Fibroblast of lung (primary cell): Measurements from ENCODE around the gene LUZP4. TPM values are rescaled to one million over a fixed set of nuclear protein-coding genes. Genes with fewer than 3 reads are reported as not detected.

ENCODE experiments used
- DNase-seq, 2 donors: peaks; one replicate each; pipeline versions ENCODE4 v3.0.0 to v3.0.0-alpha.2; 2010; ENCODE audit warnings: low read depth in 2 of 2
- H2AFZ ChIP-seq: 2 replicates; pipeline ENCODE4 v1.5.1; 2012; ENCODE audit warnings: low read length, control low read depth, inconsistent platforms
- H3K27ac ChIP-seq: 2 replicates; pipeline ENCODE4 v1.5.1; 2011; ENCODE audit warnings: low read length, control low read depth; ENCODE audit not compliant: insufficient read depth
- H3K27me3 ChIP-seq: 2 replicates; pipeline ENCODE4 v1.5.1; 2011; ENCODE audit warnings: mild to moderate bottlenecking, low read length; ENCODE audit not compliant: control insufficient read depth, insufficient read depth
- H3K36me3 ChIP-seq: 2 replicates; pipeline ENCODE4 v1.5.1; 2011; ENCODE audit warnings: low read length; ENCODE audit not compliant: control insufficient read depth, insufficient read depth
- H3K4me1 ChIP-seq: 2 replicates; pipeline ENCODE4 v1.5.1; 2011; ENCODE audit warnings: low read length; ENCODE audit not compliant: control insufficient read depth, insufficient read depth; ENCODE audit errors: extremely low read depth
- H3K4me2 ChIP-seq: 2 replicates; pipeline ENCODE4 v1.5.1; 2011; ENCODE audit warnings: low read length, control low read depth; ENCODE audit not compliant: insufficient read depth; ENCODE audit errors: extremely low read depth
- H3K4me3 ChIP-seq, 4 experiments: fragments of 200-600 bp in 1 of 4; sonication (generic) in 1 of 4; replicated peaks in 1 of 4; 2 replicates each; pipeline ENCODE4 v1.5.1; 2011 to 2016; ENCODE audit warnings: low read length in 4 of 4, low read depth in 3 of 4, mild to moderate bottlenecking in 3 of 4, control low read depth in 2 of 4, inconsistent platforms in 1 of 4, mixed read lengths in 1 of 4; ENCODE audit not compliant: insufficient read depth in 1 of 4; ENCODE audit errors: control extremely low read depth in 1 of 4
- H3K79me2 ChIP-seq: 2 replicates; pipeline ENCODE4 v1.5.1; 2012; ENCODE audit warnings: mild to moderate bottlenecking, low read length, inconsistent platforms; ENCODE audit not compliant: control insufficient read depth, insufficient read depth
- H3K9ac ChIP-seq: 2 replicates; pipeline ENCODE4 v1.5.1; 2011; ENCODE audit warnings: mild to moderate bottlenecking, low read length, control low read depth; ENCODE audit not compliant: insufficient read depth
- H3K9me3 ChIP-seq: 2 replicates; pipeline ENCODE4 v1.5.1; 2012; ENCODE audit warnings: low read depth, low read length; ENCODE audit not compliant: control insufficient read depth, insufficient read depth
- H4K20me1 ChIP-seq: 2 replicates; pipeline ENCODE4 v1.5.1; 2011; ENCODE audit warnings: low read length; ENCODE audit not compliant: control insufficient read depth, insufficient read depth; ENCODE audit errors: extremely low read depth
- CTCF ChIP-seq, 2 donors: IDR thresholded peaks in 1 of 2; conservative IDR thresholded peaks in 1 of 2; 1 replicate in 1 of 2; 2 replicates in 1 of 2; pipeline ENCODE4 v1.5.1; 2011 to 2012; ENCODE audit warnings: low read length in 2 of 2, control low read depth in 1 of 2, inconsistent platforms in 1 of 2, low read depth in 1 of 2, mild to moderate bottlenecking in 1 of 2
- EZH2 ChIP-seq: IDR thresholded peaks from 2 replicates; pipeline ENCODE4 v1.5.1; 2012; ENCODE audit warnings: low read length, control low read depth, mild to moderate bottlenecking; ENCODE audit errors: missing control alignments
- polyA plus RNA-seq, 2 donors: library from polyadenylated mRNA; depleted of rRNA in 1 of 2; stranded (reverse) in 1 of 2; unstranded in 1 of 2; fragments of >200 nt; gene quantifications; 2 replicates each; pipeline ENCODE4 v1.2.1, GENCODE V29; 2011 to 2012; ENCODE audit warnings: missing spikeins in 1 of 2
- total RNA-seq: library from RNA; depleted of rRNA; stranded (reverse); fragments of >200 nt; gene quantifications from 2 replicates; pipeline ENCODE4 v1.2.1, GENCODE V29; 2014

Gene LUZP4
- total and polyA plus RNA-seq, 2 donors (not counting 1 experiment from before 2014, with no cell fraction given): not detected

GRCh38 chrX:115337491-115338144 is 48.1 kb downstream of the LUZP4 start:
- H4K20me1 ChIP-seq: no peaks in the 10 kb centered on the region

GRCh38 chrX:115339441-115340025 is 50.0 kb downstream of the LUZP4 start:
- Histone ChIP-seq H3K9ac (no peak overlapping the region), H3K9me3 (no peaks in the 10 kb centered on the region), H2AFZ (no peak overlapping the region), H3K36me3 (no peaks in the 10 kb centered on the region), H3K4me1 (peaks cover 2% of the 10 kb centered on the region), H3K79me2 (no peaks in the 10 kb centered on the region), H3K4me2 (no peak overlapping the region), H3K4me3 (no peak overlapping the region), H3K27me3 (no peaks in the 10 kb centered on the region), H3K27ac (no peak overlapping the region), H4K20me1 (no peaks in the 10 kb centered on the region)
- TF ChIP-seq EZH2 (no peak), CTCF (conservative IDR thresholded peaks at IDR 0.05 in 1 of 2, IDR thresholded peaks at IDR 0.05 in 1 of 2; ENCODE audit: low read depth in 1 of 2, low read length in 2 of 2) (no peak)
- peak; percentile 37 to 47 for DNase-seq

More at GRCh38 chrX:115337491-115338144, 48.1 kb downstream of the LUZP4 start:
- Histone ChIP-seq H3K4me1 (no peaks in the 10 kb centered on the region), H3K9me3 (no peaks in the 10 kb centered on the region), H3K36me3 (no peaks in the 10 kb centered on the region), H3K27me3 (no peaks in the 10 kb centered on the region), H3K4me3 (no peak overlapping the region), H3K4me2 (no peak overlapping the region), H3K79me2 (no peaks in the 10 kb centered on the region), H3K27ac (no peak overlapping the region), H2AFZ (no peak overlapping the region), H3K9ac (no peak overlapping the region)
- TF ChIP-seq CTCF (conservative IDR thresholded peaks at IDR 0.05 in 1 of 2, IDR thresholded peaks at IDR 0.05 in 1 of 2; ENCODE audit: low read depth in 1 of 2, low read length in 2 of 2) (no peak), EZH2 (no peak)
- DNase-seq: peak; percentile 78 to 89

GRCh38 chrX:115341421-115341820 is 51.9 kb downstream of the LUZP4 start:
- H3K9me3 ChIP-seq: no peaks in the 10 kb centered on the region
- H3K36me3 ChIP-seq: no peaks in the 10 kb centered on the region
- no peak overlapping the region for H2AFZ ChIP-seq
- no peaks in the 10 kb centered on the region for H3K79me2 ChIP-seq
- H3K27me3 ChIP-seq: no peaks in the 10 kb centered on the region
- H3K4me3 ChIP-seq: no peak overlapping the region
- no peak for DNase-seq
- TF ChIP-seq CTCF (conservative IDR thresholded peaks at IDR 0.05 in 1 of 2, IDR thresholded peaks at IDR 0.05 in 1 of 2; ENCODE audit: low read depth in 1 of 2, low read length in 2 of 2) (no peak), EZH2 (no peak)
- H3K4me1 ChIP-seq: peaks cover 4% of the 10 kb centered on the region
- no peak overlapping the region for H3K4me2 ChIP-seq
- no peak overlapping the region for H3K9ac ChIP-seq
- H3K27ac ChIP-seq: no peak overlapping the region
- H4K20me1 ChIP-seq: no peaks in the 10 kb centered on the region
